Rectal smooth muscle tissue (tissue), 1 donor: ENCODE data around the gene NRXN2.

Source experiments
- H3K27ac ChIP-seq: one replicate; pipeline ENCODE4 v1.7.0; 2013; ENCODE audit warnings: low read depth, low read length, inconsistent platforms
- H3K27me3 ChIP-seq: one replicate; pipeline ENCODE4 v1.7.0; 2013; ENCODE audit warnings: low read length; ENCODE audit not compliant: control insufficient read depth, insufficient read depth
- H3K36me3 ChIP-seq: one replicate; pipeline ENCODE4 v1.7.0; 2013; ENCODE audit warnings: low read length; ENCODE audit not compliant: control insufficient read depth, insufficient read depth
- H3K4me1 ChIP-seq: one replicate; pipeline ENCODE4 v1.7.0; 2013; ENCODE audit warnings: low read length; ENCODE audit not compliant: control insufficient read depth, insufficient read depth
- H3K4me3 ChIP-seq: one replicate; pipeline ENCODE4 v1.7.0; 2013; ENCODE audit warnings: low read length
- H3K9ac ChIP-seq: one replicate; pipeline ENCODE4 v1.7.0; 2013; ENCODE audit warnings: low read length

Gene NRXN2

DNA sequence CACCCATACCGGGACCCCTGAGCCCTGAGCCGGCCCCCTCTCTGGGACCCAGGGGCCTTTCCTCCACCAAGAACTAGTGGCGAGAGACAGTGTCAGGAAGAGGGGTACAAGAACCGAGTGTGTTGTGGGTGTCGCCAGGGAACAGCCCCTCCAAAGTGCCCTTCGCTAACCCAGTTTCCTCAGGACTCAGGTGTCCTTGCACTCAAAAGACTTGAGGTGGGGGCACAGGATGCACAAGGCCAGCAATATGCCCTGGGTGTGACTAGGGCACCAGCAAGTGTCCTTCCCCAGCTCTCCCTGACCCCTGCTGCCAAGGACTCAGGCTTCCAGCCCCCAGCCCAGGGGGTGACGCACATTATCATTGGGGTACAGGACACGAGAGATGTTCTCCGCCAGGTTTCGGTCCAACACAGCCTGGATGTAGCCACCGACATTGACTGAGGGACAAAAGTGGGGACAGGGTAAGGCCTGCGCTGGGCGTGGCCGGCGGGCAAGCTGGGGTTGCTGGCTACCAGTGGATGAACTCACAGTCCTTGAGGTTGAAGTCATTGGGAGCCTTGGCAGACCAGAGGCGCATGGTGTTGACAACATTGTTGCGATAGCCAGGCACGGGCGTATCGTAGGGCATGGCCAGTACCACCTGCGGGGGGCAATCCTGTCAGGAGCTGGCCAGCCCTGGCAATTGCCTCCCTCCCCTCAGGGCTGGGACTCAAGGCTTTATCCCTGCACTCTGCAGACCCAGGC is 32.1 kb upstream of the NRXN2 start:
- H3K4me1 ChIP-seq: peaks cover 13% of the 10 kb centered on the region
- no peak overlapping the region for H3K27ac ChIP-seq

DNA sequence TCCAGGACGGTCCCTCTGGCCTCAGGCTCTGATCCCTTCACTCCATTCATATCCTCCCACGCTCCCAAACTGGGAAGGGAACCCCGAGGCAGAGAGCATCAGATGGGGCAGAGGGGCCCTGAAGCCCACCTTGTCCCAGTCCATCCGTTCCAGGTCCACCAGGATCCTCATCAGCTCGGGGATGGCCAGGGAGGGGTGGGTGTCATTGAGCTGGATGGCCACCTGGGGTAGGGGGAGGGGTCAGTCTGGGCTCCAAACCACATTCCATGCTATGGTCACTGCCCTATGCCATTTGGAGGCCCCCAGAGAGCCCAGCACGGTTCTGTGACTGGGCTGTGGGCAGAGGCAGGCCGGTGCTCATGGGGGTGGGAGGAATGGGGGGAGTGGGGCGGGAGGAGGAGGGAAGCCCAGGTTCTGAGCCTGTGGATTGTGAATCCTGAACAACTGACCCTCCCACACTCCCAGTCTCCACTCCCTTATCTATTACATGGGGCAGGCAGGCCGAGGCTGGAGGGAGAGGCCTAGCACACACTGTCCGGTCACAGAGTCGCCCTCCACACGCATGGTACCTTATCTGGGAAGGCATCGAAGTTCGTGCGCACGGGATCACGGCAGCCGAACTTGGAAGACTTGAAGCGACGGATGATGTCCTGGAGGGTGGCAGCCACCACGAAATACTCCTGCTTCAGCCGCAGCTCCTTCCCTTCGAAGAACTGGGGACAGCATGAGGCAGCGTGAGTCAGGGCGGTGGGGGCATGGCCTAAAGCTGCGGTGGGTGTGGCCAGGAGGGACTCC is 31.3 kb upstream of the NRXN2 start:
- no peak overlapping the region for H3K9ac ChIP-seq
- H3K4me3 ChIP-seq: no peak overlapping the region
- peaks cover 5% of the 10 kb centered on the region for H3K4me1 ChIP-seq
- H3K27me3 ChIP-seq: no peaks in the 10 kb centered on the region
- H3K27ac ChIP-seq: no peak overlapping the region
- no peaks in the 10 kb centered on the region for H3K36me3 ChIP-seq

More for the DNA sequence above, 32.1 kb upstream of the NRXN2 start:
- Histone ChIP-seq H3K36me3 (no peaks in the 10 kb centered on the region), H3K9ac (no peak overlapping the region), H3K4me3 (no peak overlapping the region), H3K27me3 (no peaks in the 10 kb centered on the region)

DNA sequence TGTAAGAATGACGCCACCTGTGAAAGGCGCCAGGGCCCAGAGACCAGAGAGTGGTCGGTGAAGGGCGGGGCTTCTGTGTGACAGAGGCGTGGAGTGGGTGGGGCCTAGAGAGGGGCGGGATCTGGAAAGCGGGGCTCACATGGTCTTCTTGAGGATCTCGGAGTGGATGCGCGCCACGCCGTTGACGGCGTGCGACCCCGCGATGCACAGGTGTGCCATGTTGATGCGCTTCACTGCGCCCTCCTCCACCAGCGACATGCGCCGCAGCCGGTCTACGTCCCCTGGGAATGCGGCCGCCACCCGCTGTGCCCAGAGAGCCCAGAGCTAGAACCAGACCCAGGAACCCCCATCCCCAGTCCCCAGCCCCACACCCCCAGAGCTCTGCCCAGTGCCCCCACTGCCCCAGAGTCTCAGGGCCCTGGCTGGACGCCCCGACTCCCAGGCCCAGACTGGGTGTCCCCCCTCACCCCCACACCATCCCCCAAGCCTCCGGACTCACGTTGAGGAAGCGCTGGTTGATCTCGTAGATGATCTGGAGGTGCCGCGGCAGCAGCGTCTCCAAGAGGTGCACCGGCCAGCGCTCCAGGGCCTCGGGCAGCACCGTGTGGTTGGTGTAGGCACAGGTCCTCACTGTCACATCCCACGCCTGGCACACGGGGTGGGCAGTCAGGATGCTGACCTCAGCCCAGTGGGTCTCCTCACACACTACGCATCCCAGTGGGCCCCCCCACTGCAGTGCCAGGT is 30.6 kb upstream of the NRXN2 start:
- H3K4me3 ChIP-seq: no peak overlapping the region
- H3K9ac ChIP-seq: no peak overlapping the region
- peaks cover 1% of the 10 kb centered on the region for H3K4me1 ChIP-seq
- no peaks in the 10 kb centered on the region for H3K27me3 ChIP-seq
- H3K36me3 ChIP-seq: no peaks in the 10 kb centered on the region
- no peak overlapping the region for H3K27ac ChIP-seq

DNA sequence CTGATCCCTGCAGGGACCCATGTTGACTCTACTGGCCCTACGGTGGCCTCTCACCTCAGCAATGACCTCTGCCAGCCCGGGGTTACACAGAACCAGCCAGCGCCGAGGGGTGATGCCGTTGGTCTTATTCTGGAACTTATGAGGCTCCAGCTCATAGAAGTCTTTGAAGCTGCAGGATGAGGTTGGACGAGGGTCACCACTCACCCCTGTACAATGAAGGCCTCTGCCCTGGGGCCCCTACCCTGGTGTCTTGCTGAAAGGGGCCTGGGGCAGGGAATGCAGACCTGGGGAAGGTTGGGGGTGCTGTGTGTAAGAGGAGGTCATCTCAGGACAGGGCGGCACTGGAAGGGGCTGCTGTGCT is 30.0 kb upstream of the NRXN2 start:
- no peak overlapping the region for H3K27ac ChIP-seq
- H3K4me3 ChIP-seq: no peak overlapping the region
- no peaks in the 10 kb centered on the region for H3K36me3 ChIP-seq
- no peaks in the 10 kb centered on the region for H3K4me1 ChIP-seq
- no peak overlapping the region for H3K9ac ChIP-seq
- no peaks in the 10 kb centered on the region for H3K27me3 ChIP-seq

DNA sequence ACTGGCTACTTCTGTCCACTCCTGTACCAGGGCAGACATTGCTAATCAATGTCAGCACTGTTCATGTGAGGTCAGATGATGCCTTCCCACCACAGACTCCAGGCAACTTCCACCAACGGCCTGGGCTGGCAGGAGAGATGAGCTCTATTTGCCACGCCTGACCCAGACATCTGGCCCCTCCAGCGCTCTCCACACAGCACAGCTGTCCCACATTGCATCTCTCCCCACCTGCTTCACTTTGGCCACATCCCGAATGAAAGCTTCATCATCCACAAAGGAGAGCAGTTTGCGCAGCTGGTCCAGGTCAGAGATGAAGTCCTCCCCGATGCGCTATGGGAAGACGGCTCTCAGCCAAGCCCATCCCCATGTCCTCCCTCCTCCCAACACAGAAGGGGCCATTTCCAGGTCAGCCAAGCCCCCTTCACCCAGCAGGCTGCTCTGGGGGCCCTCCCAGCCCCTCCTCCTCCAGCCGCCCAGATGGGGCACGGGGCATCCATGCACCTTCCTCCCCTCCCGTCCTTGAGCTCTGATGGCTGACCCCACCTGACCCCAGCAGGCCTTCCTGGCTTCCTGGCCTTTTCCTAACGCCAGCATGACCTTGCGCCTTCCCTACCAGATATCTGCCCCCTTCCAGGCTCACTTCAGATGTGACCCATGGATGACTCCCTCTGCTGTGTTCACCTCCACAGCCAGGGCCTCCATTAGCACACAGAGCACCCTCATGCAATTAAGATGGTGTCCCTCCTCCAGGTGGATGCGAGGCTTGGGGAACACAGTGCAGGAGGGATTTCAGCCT is 29.4 kb upstream of the NRXN2 start:
- Histone ChIP-seq H3K27me3 (no peaks in the 10 kb centered on the region), H3K4me3 (no peak overlapping the region), H3K27ac (no peak overlapping the region), H3K9ac (no peak overlapping the region), H3K4me1 (no peaks in the 10 kb centered on the region), H3K36me3 (no peaks in the 10 kb centered on the region)

DNA sequence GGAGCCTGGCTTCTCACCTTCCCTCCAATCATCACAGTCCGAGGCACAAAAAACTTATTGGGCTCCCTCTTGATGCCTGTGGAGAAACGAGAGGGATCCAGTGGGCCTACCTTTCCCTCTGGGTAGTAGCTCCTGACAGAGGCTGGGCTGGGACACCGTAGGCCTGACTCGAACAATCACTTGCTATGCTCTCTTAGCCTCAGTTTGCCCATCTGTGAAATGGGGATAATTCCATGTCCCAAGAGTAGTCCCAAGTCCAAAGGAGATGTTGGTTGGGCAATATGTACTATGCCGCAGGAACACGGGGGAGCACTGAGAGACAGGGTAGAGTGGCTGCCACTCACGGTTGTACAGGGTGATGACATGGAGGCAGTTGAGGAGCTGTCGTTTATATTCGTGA is 28.6 kb upstream of the NRXN2 start:
- Histone ChIP-seq H3K9ac (no peak overlapping the region), H3K27me3 (no peaks in the 10 kb centered on the region), H3K27ac (no peak overlapping the region), H3K4me1 (no peaks in the 10 kb centered on the region), H3K4me3 (no peak overlapping the region), H3K36me3 (no peaks in the 10 kb centered on the region)

DNA sequence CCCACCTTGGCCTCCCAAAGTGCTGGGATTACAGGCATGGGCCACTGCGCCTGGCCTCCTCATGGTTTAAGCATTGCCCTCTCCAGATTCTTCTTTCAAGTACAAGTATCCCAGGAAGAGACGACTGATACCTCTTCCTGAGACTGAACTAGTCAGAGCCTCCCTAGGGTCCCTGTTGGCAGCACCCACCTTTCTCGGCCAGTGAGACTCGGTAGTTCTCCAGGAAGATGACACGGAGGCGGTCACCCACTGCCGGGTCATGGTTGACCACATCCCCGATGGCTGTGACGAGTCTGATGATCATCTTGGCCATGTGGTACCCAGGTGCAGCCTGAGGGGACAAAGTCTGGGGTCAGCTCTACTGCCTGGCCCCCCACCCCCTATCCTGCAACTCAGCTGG is 28.1 kb upstream of the NRXN2 start:
- no peak overlapping the region for H3K27ac ChIP-seq

DNA sequence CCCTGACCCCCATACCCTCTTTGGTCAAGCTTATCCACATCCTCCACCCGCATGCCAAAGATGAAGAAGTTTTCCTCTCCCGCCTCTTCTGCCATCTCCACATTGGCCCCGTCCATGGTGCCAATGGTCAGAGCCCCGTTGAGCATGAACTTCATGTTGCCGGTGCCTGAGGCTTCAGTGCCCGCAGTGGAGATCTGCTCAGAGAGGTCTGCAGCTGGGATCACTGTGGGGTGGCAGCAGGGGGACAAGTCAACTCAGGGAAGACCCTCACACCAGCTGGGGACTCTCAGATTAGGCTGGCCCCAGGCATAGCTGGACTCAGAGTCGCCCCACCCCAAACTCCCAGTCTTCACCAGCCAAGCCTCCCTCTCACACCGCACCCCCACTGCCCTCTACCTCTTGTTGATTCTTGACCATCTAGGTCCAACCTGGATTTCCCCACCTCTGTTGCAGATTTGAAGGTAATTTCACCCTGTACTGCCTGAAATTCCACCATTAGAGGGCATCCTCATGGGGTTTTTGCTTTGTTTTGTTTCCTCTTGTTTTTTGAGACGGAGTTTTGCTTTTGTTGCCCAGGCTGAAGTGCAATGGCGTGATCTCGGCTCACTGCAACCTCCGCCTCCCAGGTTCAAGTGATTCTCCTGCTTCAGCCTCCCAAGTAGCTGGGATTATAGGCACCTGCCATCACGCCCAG is 27.5 kb upstream of the NRXN2 start:
- peaks cover 3% of the 10 kb centered on the region for H3K4me1 ChIP-seq
- H3K4me3 ChIP-seq: no peak overlapping the region
- H3K27ac ChIP-seq: no peak overlapping the region
- H3K9ac ChIP-seq: no peak overlapping the region
- H3K36me3 ChIP-seq: no peaks in the 10 kb centered on the region
- no peaks in the 10 kb centered on the region for H3K27me3 ChIP-seq

More for the DNA sequence above, 28.1 kb upstream of the NRXN2 start:
- Histone ChIP-seq H3K4me3 (no peak overlapping the region), H3K9ac (no peak overlapping the region), H3K27me3 (no peaks in the 10 kb centered on the region), H3K36me3 (no peaks in the 10 kb centered on the region), H3K4me1 (no peaks in the 10 kb centered on the region)

DNA sequence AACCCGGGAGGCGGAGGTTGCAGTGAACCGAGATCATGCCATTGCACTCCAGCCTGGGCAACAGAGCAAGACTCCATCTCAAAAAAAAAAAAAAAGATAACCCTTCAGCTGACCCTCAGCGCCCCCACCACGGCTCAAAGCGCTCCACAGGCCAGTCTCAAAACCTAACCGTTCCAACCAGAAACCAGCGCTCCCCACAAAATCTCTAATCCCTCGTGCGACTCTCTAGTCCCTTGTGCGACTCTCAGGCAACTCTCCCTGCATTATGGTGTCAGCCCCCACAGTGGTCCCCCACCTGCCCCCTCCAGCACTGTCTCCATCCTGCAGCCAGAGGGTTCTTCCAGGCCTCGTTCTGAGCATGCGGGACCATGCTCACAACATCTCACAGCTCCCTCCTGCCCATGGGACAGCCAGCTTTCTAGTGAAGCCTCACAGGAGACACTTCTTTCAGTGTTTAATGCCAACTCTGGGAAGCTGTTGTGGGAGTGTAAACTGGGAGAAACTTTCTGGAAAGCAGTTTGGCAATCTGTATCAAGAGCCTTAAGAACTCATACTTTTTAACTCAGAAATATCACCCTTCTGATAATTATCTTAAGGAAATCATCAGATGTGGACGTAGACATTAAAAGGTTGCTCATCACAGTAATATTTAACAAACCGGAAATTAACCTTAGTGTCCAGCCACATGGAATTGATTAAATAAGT is 25.1 kb upstream of the NRXN2 start:
- Histone ChIP-seq H3K27me3 (no peaks in the 10 kb centered on the region), H3K36me3 (no peaks in the 10 kb centered on the region), H3K4me1 (peaks cover 10% of the 10 kb centered on the region), H3K27ac (no peak overlapping the region), H3K4me3 (no peak overlapping the region), H3K9ac (no peak overlapping the region)

DNA sequence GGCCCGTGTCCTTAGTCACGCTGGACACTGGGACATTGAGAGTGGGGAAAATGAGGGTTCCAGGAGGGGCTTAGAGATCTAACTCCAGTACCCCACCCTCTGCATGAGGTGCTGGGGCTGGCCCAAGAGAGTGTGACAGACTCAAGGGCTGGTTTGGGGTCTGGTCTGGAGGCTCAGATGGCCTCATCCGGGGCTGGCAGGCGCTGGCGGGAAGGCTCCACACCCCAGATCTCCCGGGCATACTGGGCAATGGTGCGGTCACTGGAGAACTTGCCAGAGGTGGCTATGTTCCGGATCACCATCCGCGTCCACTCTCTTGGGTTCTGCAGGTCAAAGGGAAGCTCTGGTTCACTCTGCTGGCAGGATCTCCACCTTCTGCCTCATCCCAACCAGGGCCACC is 23.5 kb upstream of the NRXN2 start:
- Histone ChIP-seq H3K27ac (peak overlapping the region; percentile 93), H3K9ac (no peak overlapping the region), H3K4me3 (no peak overlapping the region), H3K36me3 (no peaks in the 10 kb centered on the region), H3K27me3 (no peaks in the 10 kb centered on the region), H3K4me1 (peaks cover 10% of the 10 kb centered on the region)
